HG03196 (cell line): ENCODE data around the gene P2RY2.
A peak's percentile ranks its signal among the peaks of the same experiment; 100 is the strongest.
"Not testable (repeated sequence)": the region's sequence is repeated elsewhere in the genome, so short reads cannot be mapped to it uniquely, and the experiment has no call there.

Experiments
- ATAC-seq: cut with Tn5 transposase; IDR thresholded peaks from one replicate; pipeline ENCODE4 v1.9.1; 2021; ENCODE audit not compliant: unreplicated experiment

The P2RY2 gene

DNA sequence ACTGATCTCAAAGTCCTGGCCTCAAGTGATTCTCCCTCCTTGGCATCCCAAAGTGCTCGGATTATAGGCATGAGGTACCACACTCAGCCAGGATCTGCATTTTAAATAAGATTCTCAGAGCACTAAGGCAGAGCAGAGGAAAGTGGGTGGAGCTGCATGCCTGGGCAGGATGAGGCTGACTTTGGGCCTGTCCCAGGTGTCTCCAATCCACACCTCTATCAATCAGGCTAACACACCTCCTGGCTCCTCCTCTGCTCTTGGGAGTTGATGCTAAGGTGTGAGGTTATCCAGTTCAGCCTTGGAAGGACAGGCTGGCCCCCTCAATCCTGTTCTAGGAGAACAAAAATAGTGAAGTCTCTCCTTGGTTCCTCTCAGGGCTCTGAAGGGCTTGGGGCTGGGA lies 30.2 kb upstream of the P2RY2 start:
- no peak for ATAC-seq

DNA sequence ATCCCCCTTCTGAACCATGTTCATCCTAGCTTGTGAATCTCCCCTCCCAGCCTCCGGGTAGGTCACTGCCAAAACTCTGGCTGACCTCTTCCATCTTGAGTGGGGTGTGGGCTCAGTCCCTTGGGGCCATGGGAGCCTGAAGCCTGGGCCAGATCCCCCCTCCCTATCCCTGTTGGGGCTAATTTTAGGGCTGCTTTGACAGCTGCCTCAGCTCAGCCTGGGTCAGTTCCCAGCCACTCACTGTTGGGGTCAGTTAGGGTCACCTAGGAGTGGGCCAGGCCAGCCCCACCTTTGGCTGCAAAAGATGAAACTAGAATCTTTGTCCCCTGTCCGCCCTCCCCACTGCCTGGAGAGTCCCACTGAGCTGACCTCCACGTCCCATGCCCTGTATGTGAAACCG lies 29.8 kb upstream of the P2RY2 start:
- no peak for ATAC-seq

DNA sequence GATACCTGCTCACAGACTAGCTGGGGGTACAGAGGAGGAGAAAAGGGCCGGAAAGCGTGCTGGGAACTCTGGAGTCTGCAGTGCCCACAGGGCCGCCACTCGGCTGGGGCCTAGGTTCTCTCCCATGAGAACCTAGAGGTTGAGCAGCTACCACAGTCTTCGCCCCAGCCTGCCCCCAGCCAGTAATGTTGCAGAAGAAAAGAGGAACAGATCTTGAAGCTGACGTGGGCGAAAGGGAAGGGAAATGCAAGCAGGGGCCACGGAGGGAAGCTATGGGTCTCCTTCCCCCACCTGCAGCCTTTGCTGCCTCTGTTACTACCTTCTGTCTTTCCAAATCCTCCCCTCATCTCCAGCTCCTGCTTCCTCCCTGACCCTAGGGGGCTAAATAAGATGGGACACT lies 28.8 kb upstream of the P2RY2 start:
- ATAC-seq, result peak; percentile 41

DNA sequence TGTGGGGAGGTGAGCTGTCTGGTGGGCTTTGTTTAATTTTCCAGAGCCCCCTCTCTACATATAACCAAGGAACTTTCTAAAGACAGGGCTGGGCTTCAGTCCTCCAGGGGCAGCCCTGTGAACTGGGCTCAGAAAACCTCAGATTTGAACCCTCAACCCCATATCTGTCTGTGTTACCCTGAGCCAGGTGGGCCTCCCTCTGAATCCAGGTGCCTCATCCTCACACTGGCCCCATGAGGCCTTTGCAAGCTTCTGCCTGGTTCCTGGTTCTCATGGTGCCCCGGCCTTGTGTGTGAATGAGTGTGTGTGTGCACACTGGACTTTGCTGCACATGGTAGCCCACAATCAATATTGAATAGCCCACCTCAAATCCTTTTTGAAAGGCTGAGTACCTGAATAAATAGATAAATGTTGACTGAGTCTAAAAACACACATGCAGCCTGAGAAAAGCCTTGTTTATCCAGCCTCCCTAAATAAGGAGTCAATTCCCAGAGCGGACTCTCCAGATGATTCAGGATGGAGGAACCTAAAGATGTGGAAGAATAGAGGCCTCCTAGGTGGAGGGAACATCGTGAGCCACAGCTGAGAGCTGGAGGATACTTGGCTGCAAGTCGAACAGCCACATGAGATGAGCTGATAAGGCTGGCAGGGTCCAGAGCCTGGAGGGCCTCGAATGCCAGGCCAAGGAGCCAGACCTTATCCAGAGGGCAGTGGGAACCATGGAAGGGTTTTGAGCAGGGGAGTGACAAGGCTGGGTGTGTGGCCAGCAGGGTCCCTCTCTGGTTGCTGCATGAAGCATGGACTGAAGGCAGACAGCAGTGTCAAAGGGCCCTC lies 28.1 kb upstream of the P2RY2 start:
- ATAC-seq, result no peak

DNA sequence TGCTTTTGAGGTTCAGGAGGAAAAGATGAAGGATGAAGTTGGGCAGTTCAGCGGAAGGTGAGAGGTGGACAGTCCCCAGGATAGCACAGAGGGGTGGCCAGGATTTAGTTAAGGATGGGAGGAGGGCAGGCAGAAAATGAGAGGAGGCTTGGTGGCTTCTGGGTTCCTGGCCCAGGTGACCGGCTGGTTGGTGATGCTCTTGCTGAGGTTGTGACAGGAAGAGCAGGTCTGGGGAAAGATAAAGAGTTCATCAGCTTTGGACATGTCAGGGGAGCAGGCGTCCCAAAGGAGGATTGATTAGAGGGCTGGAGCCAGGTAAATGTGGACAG lies 27.6 kb upstream of the P2RY2 start:
- no peak for ATAC-seq

DNA sequence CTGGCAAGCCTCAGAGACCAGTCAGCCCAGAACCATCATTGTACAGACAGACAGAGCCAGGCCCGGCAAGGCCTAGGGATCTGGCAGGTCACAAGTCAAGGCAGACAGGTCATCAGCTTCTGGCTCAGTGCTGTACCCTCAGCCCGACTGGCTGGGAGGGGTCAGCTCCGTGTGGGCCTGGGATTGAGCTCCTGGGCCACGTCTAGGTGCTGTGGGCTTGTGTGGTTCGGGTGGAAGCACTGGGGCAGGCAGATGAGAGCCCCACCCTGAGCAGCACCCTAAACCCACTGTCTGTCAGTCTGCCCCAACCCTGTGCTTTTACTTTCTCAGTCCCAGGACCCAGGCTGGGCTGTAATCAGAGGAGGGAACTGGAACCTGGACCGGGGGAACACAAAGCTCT lies 26.9 kb upstream of the P2RY2 start:
- no peak for ATAC-seq

DNA sequence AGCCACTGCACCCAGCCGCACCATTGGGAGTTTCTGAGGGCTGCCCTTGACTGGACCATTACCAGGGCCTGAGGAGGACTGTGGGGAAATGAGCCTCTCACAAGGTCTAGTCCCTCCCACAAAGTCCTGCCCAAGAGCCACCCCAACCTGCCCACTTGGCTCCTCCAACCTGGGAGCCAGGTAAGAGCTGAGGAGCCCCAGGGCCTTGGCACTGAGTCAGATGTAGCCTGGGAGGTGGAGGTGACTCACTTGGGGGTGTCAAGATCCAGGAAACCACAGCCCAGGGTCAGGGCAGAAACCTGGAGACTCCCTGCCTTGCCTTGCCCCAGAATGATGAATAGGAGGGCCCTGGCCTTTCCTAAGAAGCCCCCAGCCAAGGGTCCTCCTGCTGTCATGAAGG lies 25.8 kb upstream of the P2RY2 start:
- ATAC-seq, result no peak

DNA sequence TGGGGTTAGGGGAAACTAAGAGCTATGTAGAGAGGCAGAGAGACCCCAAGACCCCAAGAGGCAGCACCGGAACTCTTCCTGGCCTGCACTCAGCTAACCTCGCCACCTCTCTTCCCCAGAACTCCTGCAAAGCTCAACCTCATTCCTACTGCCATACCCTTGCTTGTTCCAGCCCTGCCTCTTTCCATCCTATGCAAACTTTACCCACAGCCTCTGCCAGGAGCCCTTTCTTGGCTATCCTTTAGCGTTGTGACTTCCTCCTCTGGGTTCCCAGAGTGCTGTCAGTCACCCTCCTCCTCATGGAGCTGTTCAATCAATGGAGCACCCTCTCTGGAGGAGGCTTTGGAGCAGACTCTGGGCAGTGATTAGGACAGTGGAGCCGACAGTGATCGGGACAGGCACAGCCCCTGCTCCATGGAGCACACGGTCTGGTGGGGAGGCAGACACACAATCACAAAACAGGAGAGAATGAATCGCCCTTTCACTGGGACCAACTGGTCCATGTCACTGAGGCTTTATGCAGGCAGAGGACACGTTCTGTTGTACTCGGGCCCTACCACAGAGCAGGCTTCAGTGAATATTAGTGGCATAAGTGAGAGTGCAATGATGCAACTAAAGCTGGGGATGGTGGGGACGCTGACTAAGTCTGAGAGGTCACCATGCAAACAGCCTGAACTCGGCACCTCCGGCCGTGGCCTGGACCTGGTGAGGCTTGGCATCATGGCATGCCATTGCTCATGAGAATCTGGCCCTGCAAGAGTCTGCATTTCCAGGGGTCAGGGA lies 24.6 kb upstream of the P2RY2 start:
- ATAC-seq, result no peak

DNA sequence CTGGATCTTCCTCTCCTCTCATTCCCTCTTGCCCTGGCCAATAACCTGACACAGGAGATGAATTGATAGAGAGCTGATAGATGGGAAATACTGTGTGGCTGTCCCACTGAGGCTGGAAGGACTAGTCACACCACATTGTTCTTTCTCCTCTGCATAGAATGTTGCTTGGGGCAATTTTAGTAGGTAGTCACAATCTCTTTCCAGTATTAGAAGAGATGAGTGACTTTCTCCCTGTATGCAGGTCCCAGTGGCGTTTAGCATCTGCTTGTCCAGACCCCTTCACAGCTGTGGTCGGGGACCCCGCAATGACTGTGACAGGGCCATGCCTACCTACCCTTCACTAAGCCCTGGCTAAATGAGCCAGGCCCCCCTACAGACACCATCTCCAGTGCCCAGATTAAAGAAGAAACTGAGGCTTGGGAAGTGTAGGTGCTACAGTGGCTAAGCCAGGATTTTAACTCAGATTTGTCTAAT lies 24.0 kb upstream of the P2RY2 start:
- ATAC-seq, result no peak

DNA sequence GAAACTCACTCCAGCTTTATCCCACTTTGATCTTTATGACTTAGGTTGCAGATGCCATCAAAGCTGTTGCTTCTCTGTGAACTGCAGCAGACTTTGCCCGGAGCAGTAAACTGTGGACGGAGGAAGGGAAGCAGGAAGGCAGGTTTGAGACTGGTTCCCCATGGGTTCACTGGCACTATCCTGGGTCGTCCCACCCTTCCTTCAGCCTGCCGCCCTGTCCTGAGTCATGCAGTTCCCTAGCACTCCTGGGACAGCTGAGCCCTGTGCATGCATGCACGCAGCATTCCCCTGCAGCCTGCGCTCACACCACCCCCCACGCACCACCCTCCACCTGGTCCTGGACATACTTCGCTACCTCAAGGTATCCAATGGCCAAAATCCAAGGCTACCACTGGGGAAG lies 23.5 kb upstream of the P2RY2 start:
- no peak for ATAC-seq

DNA sequence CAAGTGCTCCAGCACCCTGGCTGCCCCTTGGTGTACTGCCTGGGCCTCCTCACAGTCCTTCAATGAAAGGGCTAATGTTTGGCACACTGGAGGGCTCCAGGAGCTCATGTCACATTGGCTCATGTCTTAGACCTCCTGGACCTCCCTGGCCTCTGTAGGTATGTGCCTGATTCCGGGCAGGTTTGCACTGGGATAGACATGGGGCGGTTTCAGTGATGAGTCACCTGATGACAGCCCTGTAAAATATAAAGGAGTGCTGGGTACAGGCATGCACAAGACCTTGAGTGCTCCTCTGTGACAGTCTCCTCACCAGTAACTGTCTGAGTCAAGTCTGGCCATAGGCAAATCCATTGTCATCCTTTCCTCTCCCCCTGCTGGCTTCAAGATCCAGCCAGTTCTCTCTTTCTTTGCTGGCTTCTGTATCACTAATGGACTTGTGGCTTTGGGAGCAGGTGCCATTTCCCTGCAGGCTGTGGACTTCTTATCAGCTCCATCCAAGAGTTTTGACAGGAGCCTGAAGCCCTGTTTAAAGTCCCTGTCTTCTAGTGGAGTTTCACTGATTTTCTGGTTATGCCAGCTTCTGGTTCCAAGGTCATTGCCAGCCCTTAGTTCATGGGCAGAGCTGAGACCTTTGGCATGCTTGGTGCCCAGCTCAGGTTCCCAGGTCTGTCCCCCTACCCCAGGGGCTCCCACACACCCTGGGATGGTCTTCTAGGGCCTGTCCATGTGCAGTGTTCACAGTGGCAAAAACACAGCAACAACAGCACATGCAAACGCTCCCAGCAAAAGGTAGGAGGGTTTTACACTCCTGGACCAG lies 22.7 kb upstream of the P2RY2 start:
- ATAC-seq, result no peak

DNA sequence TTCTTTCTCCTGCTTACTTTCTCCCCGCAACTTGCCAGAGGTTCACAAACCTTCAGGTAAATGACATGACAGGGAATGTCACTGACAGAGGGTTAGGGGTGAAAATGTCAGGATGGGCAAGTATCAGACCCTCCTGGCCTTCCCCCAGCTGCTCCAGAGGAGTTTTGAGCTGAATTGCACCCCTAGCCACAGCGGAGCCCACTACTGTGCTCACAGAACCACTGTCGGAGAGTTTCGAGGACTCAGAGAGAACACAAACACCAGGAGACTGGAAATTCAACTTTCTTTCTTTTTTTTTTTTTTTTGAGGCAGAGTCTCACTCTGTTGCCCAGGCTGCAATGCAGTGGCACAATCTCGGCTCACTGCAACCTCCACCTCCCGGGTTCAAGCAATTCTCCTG lies 21.5 kb upstream of the P2RY2 start:
- no peak for ATAC-seq

DNA sequence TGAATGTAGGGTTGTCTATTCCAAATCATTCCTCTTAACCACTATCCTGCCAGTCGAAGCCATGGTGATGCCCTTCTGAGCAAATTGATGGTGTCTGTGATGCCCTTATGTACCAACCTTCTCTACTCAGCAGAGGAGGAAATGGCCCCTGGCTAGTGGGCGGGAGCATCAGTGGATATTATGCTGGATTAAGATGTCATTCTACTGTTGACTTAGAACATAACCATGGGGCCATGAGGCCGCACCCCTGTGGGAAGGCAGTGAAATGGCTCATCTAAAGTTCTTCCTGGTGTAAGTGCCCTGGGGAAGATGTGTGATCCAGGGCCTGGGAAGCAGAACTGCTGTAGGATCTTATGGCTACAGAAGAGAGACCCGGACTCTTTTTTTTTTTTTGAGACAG lies 20.7 kb upstream of the P2RY2 start:
- no peak for ATAC-seq

DNA sequence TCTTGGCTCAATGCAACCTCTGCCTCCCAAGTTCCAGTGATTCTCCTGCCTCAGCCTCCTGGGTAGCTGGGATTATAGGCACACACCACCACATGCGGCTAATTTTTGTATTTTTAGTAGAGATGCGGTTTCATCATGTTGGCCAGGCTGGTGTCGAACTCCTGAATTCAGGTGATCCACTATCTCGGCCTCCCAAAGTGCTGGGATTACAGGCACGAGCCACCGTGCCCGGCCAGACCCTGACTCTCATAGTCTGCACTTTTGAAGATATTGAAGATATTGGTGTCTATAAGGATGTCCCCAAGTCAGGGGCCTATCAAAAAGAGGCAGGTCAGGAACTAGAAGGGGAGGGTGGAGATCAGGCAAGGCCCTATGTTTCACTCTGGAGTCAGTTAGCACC lies 20.3 kb upstream of the P2RY2 start:
- ATAC-seq, result not testable (repeated sequence)

DNA sequence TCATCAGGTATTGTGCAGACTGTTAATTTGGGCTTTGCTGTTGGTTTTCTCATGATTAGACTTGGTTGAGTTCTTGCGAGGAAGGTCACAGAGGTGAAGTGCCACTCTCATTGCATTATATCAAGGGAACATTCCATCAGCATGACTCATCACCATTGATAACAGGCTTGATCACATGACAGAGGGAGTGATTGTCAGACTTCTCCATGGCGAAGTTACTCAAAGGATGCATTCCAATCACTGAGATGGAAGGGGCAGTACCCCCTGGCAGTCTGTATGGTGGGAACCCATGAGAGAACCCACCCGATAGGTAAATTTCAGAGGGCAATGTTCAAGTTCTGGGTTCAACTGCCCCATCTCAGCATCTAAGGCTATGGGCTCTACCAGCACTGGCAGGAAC lies 19.4 kb upstream of the P2RY2 start:
- ATAC-seq, result no peak

DNA sequence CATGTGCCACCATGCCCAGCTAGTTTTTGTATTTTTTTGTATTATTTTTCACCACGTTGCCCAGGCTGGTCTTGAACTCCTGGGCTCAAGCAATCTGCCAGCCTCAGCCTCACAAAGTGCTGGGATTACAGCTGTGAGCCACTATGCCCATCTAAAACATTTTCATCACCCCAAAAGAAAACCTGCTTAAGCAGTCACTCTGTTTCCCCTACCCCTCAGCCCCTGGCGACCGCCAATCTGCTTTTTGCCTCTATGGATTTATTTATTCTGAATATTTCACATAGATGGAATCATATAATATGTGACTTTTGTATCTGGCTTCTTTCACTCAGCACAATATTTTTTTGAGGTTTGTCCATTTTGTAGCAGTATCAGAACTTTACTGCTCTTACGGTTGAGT lies 18.6 kb upstream of the P2RY2 start:
- ATAC-seq, result no peak

DNA sequence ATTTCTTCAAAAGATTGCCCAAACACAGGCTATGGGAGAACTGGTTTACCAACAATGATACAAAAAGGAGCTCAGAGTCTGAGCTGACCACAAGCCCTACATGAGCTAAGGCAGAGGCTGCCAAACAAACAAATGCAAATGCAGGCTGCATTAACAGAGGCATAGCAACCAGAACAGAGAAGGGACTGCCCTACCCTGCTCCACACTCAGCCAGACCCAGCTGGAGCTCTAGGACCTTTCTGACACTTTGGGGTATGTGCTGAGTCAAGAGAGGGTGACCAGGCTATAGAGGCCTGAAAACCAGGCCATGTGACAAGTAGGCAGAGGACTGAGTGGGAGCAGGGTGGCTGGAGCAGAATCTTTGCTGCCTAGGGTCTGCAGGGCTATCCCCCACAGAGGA lies 17.8 kb upstream of the P2RY2 start:
- ATAC-seq, result no peak

DNA sequence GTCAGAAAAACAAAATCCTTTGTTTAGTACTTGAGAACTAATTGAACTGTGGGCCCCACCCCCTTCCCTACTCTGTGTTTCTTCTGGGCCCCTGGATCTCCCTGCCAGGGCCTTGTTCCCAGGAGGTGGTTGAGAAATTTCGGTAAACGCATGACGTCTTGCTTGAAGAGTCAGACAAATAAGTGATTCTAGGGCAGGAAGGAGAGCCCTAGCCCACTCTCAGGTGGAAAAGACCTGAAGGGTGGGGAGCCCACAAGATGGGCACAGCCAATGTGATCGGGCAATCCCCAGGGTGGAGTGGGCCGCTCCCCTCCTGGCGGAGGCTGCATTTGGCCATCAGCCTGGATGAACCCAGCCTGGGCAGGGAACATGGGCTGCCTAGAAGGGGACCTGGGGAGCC lies 16.8 kb upstream of the P2RY2 start:
- no peak for ATAC-seq

DNA sequence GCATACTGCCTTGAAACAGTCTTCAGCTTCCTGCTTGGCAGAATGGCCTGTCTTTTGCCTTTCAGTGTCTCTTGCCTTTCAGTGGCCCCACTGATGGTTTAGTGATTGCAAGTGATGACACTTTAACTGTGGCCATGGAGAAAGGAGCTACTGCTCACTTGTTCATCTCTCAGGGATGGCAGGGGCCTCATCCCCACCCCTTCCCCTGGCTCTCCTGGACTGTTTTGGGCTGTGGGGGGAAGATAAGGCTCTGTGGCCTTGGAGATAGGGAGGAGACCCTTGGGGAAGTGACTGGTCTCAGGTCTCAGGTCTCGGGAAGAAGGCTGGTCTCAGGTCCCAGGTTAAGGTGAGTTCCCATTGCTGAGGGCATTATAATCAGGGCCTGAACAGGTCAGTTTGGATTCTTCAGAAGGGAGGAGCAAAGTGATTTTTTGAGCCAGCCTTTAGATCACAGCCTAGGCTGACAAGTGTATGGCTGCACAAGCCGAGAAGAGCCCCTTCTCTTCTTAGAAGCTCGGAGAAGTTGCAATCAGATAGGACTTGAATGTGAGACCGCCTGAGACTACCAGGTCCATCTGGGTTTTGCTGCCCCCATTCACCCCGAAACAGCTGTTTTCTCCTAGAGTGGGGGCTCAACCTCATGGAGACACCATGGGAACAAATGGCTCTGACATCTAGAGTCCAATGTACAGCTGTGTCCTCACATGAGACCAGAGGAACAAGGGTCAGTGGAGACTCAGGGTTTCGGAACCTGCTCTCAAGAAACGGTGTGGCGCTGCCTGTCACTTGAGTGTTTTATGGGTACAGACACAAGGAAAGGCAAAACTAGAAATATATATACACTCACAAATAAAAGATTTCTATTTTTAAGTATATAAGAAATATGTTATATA lies 15.9 kb upstream of the P2RY2 start:
- no peak for ATAC-seq

DNA sequence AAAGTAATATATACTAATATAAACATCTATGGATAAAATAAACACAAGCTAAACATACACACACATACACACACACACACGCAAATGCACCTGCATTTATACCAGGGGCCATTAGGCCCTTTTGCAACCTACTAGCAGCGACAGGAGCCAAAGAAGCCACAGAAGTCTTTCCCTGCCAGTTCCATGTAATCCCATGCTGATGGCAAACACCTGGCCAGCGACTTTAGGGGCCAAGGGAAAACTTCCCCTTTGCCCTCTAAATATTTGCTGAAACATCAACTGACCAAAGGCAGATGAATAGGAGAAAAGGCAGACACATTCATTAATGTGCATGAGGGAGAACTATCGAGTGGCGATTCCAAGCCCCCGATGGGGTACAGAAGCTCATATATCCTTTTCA lies 14.8 kb upstream of the P2RY2 start:
- ATAC-seq, result no peak

DNA sequence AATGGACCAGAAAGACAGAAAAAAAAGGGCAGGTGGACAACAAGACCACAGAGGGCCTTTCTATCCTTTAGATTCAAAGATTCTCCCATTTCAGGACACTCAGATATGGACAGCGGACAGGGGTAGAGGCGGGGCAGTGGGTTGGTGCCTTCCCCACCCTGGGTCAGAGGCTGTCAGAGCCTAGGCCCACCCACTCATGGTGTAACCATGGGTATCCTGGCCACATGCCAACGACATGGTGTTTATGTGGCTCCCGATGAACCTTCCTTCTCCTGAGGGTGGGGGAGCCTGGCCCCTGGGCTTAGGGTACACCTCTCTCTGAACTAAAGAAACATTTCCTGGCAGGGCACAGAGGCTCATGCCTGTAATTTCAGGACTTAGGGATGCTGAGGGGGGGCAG lies 14.3 kb upstream of the P2RY2 start:
- ATAC-seq, result no peak
